G401 (cell line): ENCODE results near the gene DKK3. TPM values are rescaled to one million over a fixed set of nuclear protein-coding genes. Genes with fewer than 3 reads are reported as not detected.

Experiments
- DNase-seq: peaks from one replicate; pipeline ENCODE4 v3.0.0-alpha.2; 2015; ENCODE audit warnings: low spot score
- in situ Hi-C: cut with HindIII; loops from 2 replicates; pipeline ENCODE4 v1.10.0; 2016; ENCODE audit warnings: low sequenced_read_pairs, mixed read lengths
- total RNA-seq: library from RNA; depleted of rRNA; stranded (reverse); fragments of >200 nt; shearing (Covaris generic); gene quantifications from 2 replicates; pipeline ENCODE4 v1.2.3, GENCODE V29; 2014

DKK3 gene
- total RNA-seq, 1 experiment from 2014 or later, result 29.5 TPM

GRCh38 chr11:11959601-11960000, 48.8 kb downstream of the DKK3 start:
- DNase-seq, result no peak
- in situ Hi-C loops, result no loop called here

- in situ Hi-C loops, result no loop called here
- DNase-seq, result no peak
These were observed 49.8 kb downstream of the DKK3 start for GRCh38 chr11:11958403-11959231.

GRCh38 chr11:11956006-11956405, 52.4 kb downstream of the DKK3 start:
- in situ Hi-C loops, result no loop called here
- no peak for DNase-seq

- no peak for DNase-seq
- in situ Hi-C loops, result no loop called here
These were observed 56.4 kb downstream of the DKK3 start for GRCh38 chr11:11952036-11952435.

GRCh38 chr11:11949482-11949881, 58.9 kb downstream of the DKK3 start:
- no peak for DNase-seq
- in situ Hi-C loops, result no loop called here

- DNase-seq, result no peak
These were observed 60.0 kb downstream of the DKK3 start for GRCh38 chr11:11948242-11948947.

GRCh38 chr11:11947825-11948224, 60.6 kb downstream of the DKK3 start:
- in situ Hi-C loops, result no loop called here

More at GRCh38 chr11:11948242-11948947, 60.0 kb downstream of the DKK3 start:
- in situ Hi-C loops, result no loop called here

GRCh38 chr11:11946878-11947277, 61.5 kb downstream of the DKK3 start:
- in situ Hi-C loops, result no loop called here

More at GRCh38 chr11:11947825-11948224, 60.6 kb downstream of the DKK3 start:
- DNase-seq, result no peak

GRCh38 chr11:11946180-11946579, 62.2 kb downstream of the DKK3 start:
- DNase-seq, result no peak
- in situ Hi-C loops, result no loop called here

More at GRCh38 chr11:11946878-11947277, 61.5 kb downstream of the DKK3 start:
- no peak for DNase-seq

- in situ Hi-C loops, result no loop called here
- no peak for DNase-seq
These were observed 64.0 kb downstream of the DKK3 start for GRCh38 chr11:11944444-11944843.

- in situ Hi-C loops, result no loop called here
These were observed 65.8 kb downstream of the DKK3 start for GRCh38 chr11:11942668-11943067.

GRCh38 chr11:11940551-11940950, 67.9 kb downstream of the DKK3 start:
- in situ Hi-C loops, result no loop called here
- DNase-seq, result no peak

More at GRCh38 chr11:11942668-11943067, 65.8 kb downstream of the DKK3 start:
- no peak for DNase-seq

GRCh38 chr11:11937957-11938356, 70.5 kb downstream of the DKK3 start:
- no peak for DNase-seq
- in situ Hi-C loops, result no loop called here

- DNase-seq, result no peak
- in situ Hi-C loops, result no loop called here
These were observed 71.0 kb downstream of the DKK3 start for GRCh38 chr11:11937433-11937832.

GRCh38 chr11:11935536-11935935, 72.9 kb downstream of the DKK3 start:
- DNase-seq, result no peak
- in situ Hi-C loops, result no loop called here

- in situ Hi-C loops, result no loop called here
- peak; percentile 77 for DNase-seq
These were observed 76.9 kb downstream of the DKK3 start for GRCh38 chr11:11931461-11932055.

GRCh38 chr11:11929920-11930319, 78.5 kb downstream of the DKK3 start:
- DNase-seq, result no peak
- in situ Hi-C loops, result no loop called here

- DNase-seq, result no peak
- in situ Hi-C loops, result no loop called here
These were observed 84.6 kb downstream of the DKK3 start for GRCh38 chr11:11923828-11924227.

- no peak for DNase-seq
- in situ Hi-C loops, result no loop called here
These were observed 91.4 kb downstream of the DKK3 start for GRCh38 chr11:11916981-11917399.

- DNase-seq, result no peak
- in situ Hi-C loops, result no loop called here
These were observed 92.8 kb downstream of the DKK3 start for GRCh38 chr11:11915625-11916024.
